ENCODE data around the gene ZNF841.
"Not testable (repeated sequence)": the region's sequence is repeated elsewhere in the genome, so short reads cannot be mapped to it uniquely, and the experiment has no call there.

Gene ZNF841

DNA sequence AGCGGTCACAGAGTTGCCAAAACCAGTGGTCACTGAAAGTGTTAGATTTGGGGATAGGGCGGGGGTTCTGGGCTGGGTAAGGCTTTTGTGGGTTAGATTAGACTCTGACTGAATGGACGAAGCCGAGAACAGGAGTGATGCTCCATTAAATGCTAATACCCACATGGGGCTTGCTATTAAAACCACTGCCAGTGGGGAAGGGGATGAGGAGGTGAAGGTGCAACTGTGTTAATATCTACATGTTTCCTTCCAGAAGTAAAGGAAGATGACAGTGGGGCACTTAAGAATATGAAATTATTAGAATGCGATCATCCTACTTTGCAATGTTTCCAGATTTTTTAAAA, 66.8 kb downstream of the ZNF841 start:
- H3K4me3 ChIP-seq (ENCODE audit: low read depth, low read length): peak overlapping the region; percentile 64
- no peak for DNase-seq (ENCODE audit: low read depth)
- no peak for TF ChIP-seq CTCF (IDR thresholded peaks at IDR 0.05; ENCODE audit: insufficient read depth, low read depth, low read length, missing control alignments)

GRCh38 chr19:52028027-52028779, 67.4 kb downstream of the ZNF841 start, which contains the start of gene ZNF614:
ZNF614 (minus strand) TSS chr19:52028379; CDS start chr19:52025745, 2,634 bp downstream.
- no peak for TF ChIP-seq CTCF (IDR thresholded peaks at IDR 0.05; ENCODE audit: insufficient read depth, low read depth, low read length, missing control alignments)
- H3K4me3 ChIP-seq (ENCODE audit: low read depth, low read length): peak within 1 kb of the TSS; percentile 64
- peak; percentile 91 for DNase-seq (ENCODE audit: low read depth)

- DNase-seq (ENCODE audit: low read depth); H3K4me3 ChIP-seq (ENCODE audit: low read depth, low read length): not testable (repeated sequence)
Observed at GRCh38 chr19:52026255-52026990, 69.1 kb downstream of the ZNF841 start.

DNA sequence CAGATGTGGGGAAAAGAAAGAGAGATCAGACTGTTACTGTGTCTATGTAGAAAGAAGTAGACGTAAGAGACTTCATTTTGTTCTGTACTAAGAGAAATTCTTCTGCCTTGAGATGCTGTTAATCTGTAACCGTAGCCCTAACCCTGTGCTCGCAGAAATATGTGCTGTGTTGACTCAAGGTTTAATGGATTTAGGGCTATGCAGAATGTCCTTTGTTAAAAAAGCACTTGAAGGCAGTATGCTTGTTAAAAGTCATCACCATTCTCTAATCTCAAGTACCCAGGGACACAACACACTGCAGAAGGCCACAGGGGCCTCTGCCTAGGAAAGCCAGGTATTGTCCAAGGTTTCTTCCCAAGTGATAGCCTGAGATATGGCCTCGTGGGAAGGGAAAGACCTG, 71.1 kb downstream of the ZNF841 start:
- not testable (repeated sequence) for DNase-seq (ENCODE audit: low read depth); H3K4me3 ChIP-seq (ENCODE audit: low read depth, low read length)

DNA sequence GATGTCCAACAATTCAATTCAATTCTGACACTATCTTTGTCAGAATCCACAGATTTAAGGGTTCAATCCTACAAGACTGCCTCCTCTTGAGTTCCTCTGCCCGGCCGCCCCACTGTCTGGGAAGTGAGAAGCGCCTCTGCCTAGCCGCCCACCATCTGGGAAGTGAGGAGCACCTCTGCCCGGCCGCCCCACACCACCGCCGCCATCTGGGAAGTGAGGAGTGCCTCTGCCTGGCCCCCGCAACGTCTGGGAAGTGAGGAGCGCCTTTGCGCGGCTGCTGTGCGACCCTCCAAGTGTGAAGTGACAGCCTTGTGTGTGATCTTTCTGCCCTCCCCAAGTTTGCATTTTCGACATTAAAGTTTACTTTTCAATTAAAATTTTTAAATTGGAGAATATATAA, 73.4 kb downstream of the ZNF841 start:
- DNase-seq (ENCODE audit: low read depth): no peak
- TF ChIP-seq CTCF (IDR thresholded peaks at IDR 0.05; ENCODE audit: insufficient read depth, low read depth, low read length, missing control alignments): no peak
- H3K4me3 ChIP-seq (ENCODE audit: low read depth, low read length): no peak overlapping the region

GRCh38 chr19:52020506-52020905, 75.1 kb downstream of the ZNF841 start:
- no peak overlapping the region for H3K4me3 ChIP-seq (ENCODE audit: low read depth, low read length)
- DNase-seq (ENCODE audit: low read depth): no peak
- TF ChIP-seq CTCF (IDR thresholded peaks at IDR 0.05; ENCODE audit: insufficient read depth, low read depth, low read length, missing control alignments): no peak
